NCI-H526 (cell line): ENCODE results near the gene YIF1A.

Source experiments
- DNase-seq, 2 experiments: peaks; one replicate each; lab custom pipeline; 2025; lab: John Stamatoyannopoulos, UW

Gene YIF1A

DNA sequence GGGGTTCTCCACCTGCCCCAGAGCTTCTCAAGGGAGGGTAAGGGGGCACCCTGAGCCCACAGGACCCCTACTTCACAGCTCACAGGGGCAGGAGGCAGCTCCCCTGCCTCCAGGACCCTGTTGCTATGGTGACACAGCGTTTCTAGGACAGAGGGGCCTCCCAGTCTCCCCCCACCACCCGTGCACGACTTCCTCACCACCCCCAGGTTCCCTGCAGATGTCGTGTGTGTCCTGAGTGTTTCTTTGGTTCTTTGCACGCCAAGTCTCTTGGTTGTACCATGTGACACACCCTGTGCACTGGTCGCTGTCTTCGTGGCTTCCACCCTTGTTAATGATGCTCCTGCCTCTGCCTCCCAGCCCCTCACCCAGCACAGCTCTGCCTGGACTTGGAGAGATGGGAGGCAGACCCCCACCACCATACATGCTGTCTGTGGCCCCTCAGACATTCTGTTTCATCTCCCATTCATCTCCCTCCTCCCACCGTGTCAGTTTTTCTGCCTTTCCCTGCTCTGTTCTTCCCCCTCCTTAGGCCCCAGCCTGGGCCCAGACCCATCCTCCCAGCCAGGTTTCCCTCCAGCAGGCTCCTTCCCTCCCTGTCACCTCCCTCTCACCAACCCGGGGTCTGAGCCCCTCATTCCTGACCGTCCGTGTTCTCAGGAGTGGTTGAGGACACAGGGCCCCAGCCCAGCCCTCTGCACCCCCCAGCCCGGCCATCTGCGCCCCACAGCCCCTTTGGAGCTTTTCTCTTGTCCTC is 45.0 kb downstream of the YIF1A start:
- DNase-seq = no peak

DNA sequence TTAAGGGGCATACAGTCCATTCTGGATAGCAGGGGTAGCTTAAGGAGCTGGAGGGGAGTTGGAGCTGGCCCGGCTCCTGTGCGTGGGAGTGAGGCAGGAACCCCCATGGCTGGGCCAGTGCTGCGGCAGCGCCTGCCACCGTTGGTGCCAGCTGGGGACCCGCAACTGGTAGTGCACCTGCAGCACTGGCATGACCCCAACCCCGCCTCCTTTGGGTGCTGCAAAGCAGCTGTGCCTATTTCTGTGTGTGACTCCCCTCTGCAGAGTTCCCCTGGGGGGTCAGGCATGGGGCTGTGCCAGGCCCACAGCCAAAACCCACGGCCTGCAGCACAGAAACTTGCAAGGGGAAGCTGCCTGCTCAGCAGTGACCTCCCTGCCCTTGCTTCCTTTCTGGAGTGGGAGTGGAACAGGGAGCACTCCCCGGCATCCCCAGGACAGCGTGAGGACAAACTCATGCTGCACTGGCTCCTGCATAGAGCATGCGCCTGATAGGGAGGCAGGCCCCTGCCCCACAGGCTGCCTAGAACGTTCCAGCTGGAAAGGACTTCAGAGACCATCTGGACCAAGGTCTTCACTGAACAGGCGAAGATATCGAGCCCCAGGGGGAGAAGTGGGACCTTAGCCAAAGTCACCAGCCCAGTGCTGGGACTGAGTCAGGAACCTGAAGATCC is 46.7 kb downstream of the YIF1A start:
- no peak for DNase-seq

DNA sequence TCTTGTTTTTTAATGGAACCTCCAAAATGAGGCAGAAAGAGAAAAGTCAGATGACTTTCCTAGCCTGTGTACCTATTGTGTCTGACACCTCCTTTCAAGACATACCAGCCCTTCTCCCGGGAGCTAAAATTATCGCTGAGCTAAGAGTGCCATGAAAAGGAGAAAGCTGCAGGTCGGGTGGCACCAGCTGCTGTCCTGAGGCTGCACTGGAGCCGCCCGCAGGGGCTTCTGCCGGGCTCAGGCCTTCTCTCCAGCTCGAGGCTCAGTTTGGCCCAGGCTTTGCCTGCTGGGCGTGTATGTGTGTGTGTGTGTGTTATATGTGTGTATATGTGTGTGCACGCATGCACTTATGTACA is 48.2 kb downstream of the YIF1A start:
- no peak for DNase-seq

DNA sequence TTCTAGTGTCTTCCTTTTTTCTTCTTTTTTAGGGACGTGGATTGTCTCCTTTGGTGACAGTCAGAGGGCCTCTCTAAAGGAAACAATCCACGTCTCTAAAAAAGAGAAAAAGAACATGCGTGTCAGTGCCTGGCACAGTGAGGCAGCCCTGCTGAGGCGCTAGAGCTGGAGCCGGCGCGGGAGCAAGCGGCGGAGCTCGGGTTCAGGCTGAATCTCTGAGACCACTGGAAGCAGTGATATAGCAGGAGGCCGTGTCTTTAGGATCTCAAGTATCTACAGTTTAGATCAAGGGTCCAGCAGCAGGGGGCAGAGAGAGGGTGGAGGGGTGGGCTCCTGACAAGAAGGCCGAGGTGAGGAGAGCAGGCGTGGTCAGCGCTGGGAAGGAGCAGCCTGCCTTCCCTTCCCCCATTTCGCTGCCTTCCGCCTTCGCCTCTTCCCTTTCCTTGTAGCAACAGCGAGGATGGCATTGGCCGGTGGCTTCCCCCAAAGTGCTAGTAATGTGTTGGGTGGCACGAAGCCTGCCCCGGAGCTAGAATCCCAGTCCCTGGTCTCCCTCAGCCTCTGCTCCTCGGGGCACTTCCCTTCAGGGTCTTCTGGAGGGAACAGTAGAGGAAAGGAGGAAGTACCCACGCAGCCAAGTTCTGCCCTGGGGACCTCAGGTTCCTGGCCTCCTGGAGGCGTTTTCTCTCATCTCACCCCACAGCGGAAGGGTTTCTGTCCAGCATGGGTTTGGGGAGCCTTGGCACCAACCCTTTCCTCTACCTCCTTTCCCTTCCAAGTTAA is 48.8 kb downstream of the YIF1A start:
- no peak for DNase-seq

DNA sequence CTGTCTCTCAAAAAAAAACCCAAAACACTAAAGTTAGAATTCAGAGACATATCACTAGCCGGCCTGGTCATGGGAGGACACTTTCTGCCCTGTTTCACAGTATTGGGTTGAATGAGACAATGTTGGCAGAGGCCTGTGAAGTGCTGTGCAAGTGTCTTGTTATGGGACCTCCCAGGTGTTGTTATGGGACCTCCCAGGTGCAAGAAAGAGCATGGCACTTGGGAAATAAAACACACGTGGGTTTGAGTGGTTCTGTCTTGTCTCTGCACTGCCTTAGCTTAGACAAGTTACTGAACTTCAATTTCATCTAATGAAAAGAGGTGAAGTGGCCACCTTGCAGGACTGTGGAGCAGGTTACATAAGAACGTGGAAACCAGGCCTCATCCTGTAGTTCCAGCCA is 49.4 kb downstream of the YIF1A start:
- no peak for DNase-seq

DNA sequence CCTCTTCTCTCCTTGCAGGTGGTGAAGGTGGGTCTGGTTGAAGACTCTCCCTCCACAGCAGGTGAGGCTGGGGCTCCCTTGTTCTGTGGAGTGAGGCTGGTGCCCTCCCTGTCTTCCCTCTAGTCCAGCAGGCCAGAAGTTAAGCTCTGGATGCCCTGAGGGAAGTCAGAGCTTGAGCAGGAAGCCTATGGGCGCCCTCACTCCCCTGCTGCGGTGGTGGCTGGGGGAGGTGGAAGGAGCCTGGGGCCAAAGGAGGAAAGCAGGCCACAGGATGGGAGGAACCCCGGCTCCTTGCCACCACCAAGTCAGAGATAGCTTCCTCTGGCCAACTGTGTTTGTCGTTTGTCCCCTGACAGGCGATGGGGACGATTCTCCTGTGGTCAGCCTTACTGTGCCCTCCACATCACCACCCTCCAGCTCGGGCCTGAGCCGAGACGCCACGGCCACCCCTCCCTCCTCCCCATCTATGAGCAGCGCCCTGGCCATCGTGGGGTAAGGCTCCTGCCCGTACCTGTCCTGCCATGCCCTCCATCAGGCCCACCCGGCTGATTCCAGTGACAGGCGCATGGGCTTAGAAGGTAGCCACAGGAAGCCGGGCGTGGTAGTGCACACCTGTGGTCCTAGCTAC is 50.0 kb downstream of the YIF1A start:
- DNase-seq = no peak

DNA sequence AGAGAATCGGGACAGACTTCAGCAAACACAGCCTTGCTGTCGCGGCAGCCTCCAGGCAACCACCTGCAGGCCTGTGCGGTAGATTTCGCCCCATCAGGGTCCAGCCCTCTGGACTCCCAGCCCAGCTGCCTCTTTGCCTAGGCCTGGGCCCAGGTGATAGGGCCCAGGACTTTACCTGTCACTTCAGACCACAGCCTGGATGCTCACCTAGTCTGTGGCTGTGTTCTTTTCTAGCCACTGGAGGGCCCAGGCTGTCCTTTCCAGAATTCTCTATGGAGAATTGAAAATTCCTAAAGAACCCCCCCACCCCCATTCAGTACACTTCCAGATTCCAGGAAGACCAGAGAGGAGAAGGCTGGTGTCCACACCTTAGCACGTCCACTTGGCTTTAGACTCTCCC is 51.1 kb downstream of the YIF1A start:
- no peak for DNase-seq

DNA sequence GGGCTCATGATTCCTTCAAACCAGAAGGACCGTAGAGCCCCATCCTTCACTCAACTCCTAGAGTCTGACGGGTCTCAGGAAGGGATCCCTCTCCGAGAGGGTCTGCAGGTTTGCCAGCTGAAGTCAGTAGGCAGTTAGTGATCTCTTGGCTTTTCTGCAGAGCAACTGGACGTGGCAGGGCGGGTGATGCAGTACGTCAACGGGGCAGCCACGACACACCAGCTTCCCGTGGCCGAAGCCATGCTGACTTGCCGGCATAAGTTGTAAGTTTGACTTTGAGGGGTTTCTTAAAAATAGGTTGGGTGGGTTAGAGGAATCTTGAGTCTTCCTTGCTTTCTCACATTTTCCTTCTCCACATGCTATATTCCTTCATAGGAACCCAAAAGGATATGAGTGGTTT is 53.8 kb downstream of the YIF1A start:
- no peak for DNase-seq
